Motor neuron (in vitro differentiated cells): ENCODE measurements around the gene HYI. TPM values are rescaled to one million over a fixed set of nuclear protein-coding genes. Genes with fewer than 3 reads are reported as not detected.
A peak's percentile ranks its signal among the peaks of the same experiment; 100 is the strongest.

Experiments used
- ATAC-seq, 8 experiments: fragments of 200-7000 bp; cut with Tn5 transposase; replicated peaks in 6 of 8; 2 replicates each; pipeline ENCODE4 v1.8.0; 2021; ENCODE audit warnings: mild to moderate bottlenecking in 8 of 8, moderate library complexity in 8 of 8
- H3K27ac ChIP-seq, 2 donors: fragments of 250-450 bp; sonication (Bioruptor Pico); 2 replicates each; pipeline ENCODE4 v1.9.0; 2021; ENCODE audit warnings: antibody characterized with exemption in 2 of 2, mild to moderate bottlenecking in 2 of 2, moderate library complexity in 1 of 2
- H3K4me1 ChIP-seq, 2 donors: fragments of 250-450 bp; sonication (Bioruptor Pico); replicated peaks in 1 of 2; 2 replicates each; pipeline ENCODE4 v1.6.1; 2021; ENCODE audit warnings: antibody characterized with exemption in 2 of 2, mild to moderate bottlenecking in 2 of 2, moderate library complexity in 1 of 2
- H3K4me3 ChIP-seq, 5 donors: fragments of 250-450 bp; sonication (Bioruptor Pico); 2 replicates each; pipeline ENCODE4 v1.9.0; 2021; ENCODE audit warnings: antibody characterized with exemption in 5 of 5, mild to moderate bottlenecking in 5 of 5, moderate library complexity in 4 of 5
- WGBS, 10 experiments: fragments of 450-650 bp; shearing (Covaris generic); methylation state at CpG; one replicate each; pipeline ENCODE4 v1.0.0; 2022; 5-methylcytosine and 5-hydroxymethylcytosine counted together
- in situ Hi-C, 9 experiments: fragments of 400-800 bp; cut with MboI; loops; one replicate each; pipeline ENCODE4 v1.15.0; 2021; ENCODE audit warnings: low sequenced_read_pairs in 9 of 9, low pct_unique_long_range_greater_than_20kb in 2 of 9; ENCODE audit not compliant: unreplicated experiment in 9 of 9
- total RNA-seq, 8 experiments: library from RNA; unstranded; fragments of 300-600 nt; gene quantifications; 2 replicates each; pipeline versions ENCODE4 v1.2.3 to v1.2.4, GENCODE V29; 2022

The HYI gene
- total RNA-seq, 8 experiments from 2014 or later = 4.4 to 17.6 (median 13.2) TPM

- Histone ChIP-seq H3K4me3 (no peak overlapping the region), H3K4me1 (peaks cover 5 to 14% of the 10 kb centered on the region in 2 donors), H3K27ac (no peak overlapping the region)
- ATAC-seq = no peak
- WGBS, 10 experiments = 25 to 100% (median 92%) methylated on average over 2 to 7 of the region's 7 CpGs; no CpG with 5 or more reads in 1 of the 10 experiments
- in situ Hi-C loops = no loop called here
Measured at GRCh38 chr1:43455213-43455889, 1.6 kb upstream of the HYI start.

GRCh38 chr1:43454270-43455011 is 710 bp upstream of the HYI start:
- peak in 6 of 8 experiments; percentile 28 to 69 (median 44) for ATAC-seq
- Histone ChIP-seq H3K27ac (peak overlapping the region in 1 of 2 donors; percentile 84), H3K4me3 (peak overlapping the region; percentile 30 to 43 (median 38)), H3K4me1 (peaks cover 5 to 14% of the 10 kb centered on the region in 2 donors)
- in situ Hi-C loops = no loop called here
- WGBS, 10 experiments = 3 to 81% (median 41%) methylated on average over 2 to 19 of the region's 19 CpGs

GRCh38 chr1:43452789-43453441 is 816 bp downstream of the HYI start:
- ATAC-seq = peak in 6 of 8 experiments; percentile 2 to 10 (median 4)
- H3K27ac ChIP-seq = peak overlapping the region; percentile 45 to 84
- in situ Hi-C loops = no loop called here
- peak overlapping the region; percentile 30 to 43 (median 38) for H3K4me3 ChIP-seq
- WGBS, 10 experiments = 14 to 100% (median 80%) methylated on average over 1 to 3 of the region's 10 CpGs; no CpG with 5 or more reads in 2 of the 10 experiments
- H3K4me1 ChIP-seq = peaks cover 5 to 14% of the 10 kb centered on the region in 2 donors

- Histone ChIP-seq H3K4me1 (peaks cover 5 to 14% of the 10 kb centered on the region in 2 donors), H3K4me3 (no peak overlapping the region), H3K27ac (no peak overlapping the region)
- no peak for ATAC-seq
- in situ Hi-C loops = no loop called here
- WGBS, 10 experiments = 70 to 100% (median 93%) methylated on average over 1 to 19 of the region's 22 CpGs; no CpG with 5 or more reads in 2 of the 10 experiments
Measured at GRCh38 chr1:43451701-43452532, 1.8 kb downstream of the HYI start.

- Histone ChIP-seq H3K27ac (no peak overlapping the region), H3K4me3 (no peak overlapping the region), H3K4me1 (peaks cover 5 to 14% of the 10 kb centered on the region in 2 donors)
- ATAC-seq = no peak
- in situ Hi-C loops = no loop called here
- 40 to 95% (median 91%) methylated on average over 1 to 9 of the region's 12 CpGs; no CpG with 5 or more reads in 5 of the 10 experiments for WGBS, 10 experiments
Measured at GRCh38 chr1:43451157-43451591, 2.6 kb downstream of the HYI start.

GRCh38 chr1:43450251-43450941 is 3.3 kb downstream of the HYI start:
- Histone ChIP-seq H3K4me1 (peaks cover 5 to 14% of the 10 kb centered on the region in 2 donors), H3K27ac (no peak overlapping the region), H3K4me3 (no peak overlapping the region)
- in situ Hi-C loops = no loop called here
- WGBS, 10 experiments = 80 to 100% (median 94%) methylated on average over 1 to 7 of the region's 10 CpGs; no CpG with 5 or more reads in 3 of the 10 experiments
- ATAC-seq = no peak

GRCh38 chr1:43449708-43450069 is 4.0 kb downstream of the HYI start:
- WGBS, 10 experiments = 65 to 89% (median 80%) methylated on average over 1 to 5 of the region's 5 CpGs; no CpG with 5 or more reads in 3 of the 10 experiments
- no peak for ATAC-seq
- Histone ChIP-seq H3K27ac (no peak overlapping the region), H3K4me1 (peaks cover 5 to 13% of the 10 kb centered on the region in 2 donors), H3K4me3 (no peak overlapping the region)
- in situ Hi-C loops = no loop called here

GRCh38 chr1:43448955-43449707 is 4.6 kb downstream of the HYI start:
- no peak overlapping the region for H3K4me3 ChIP-seq
- in situ Hi-C loops = no loop called here
- no peak overlapping the region for H3K27ac ChIP-seq
- peaks cover under 1 to 8% of the 10 kb centered on the region in 2 donors for H3K4me1 ChIP-seq
- 79 to 100% (median 90%) methylated on average over 2 to 11 of the region's 11 CpGs; no CpG with 5 or more reads in 2 of the 10 experiments for WGBS, 10 experiments
- ATAC-seq = no peak

- WGBS, 10 experiments = 73 to 100% (median 93%) methylated on average over 2 to 13 of the region's 25 CpGs; no CpG with 5 or more reads in 5 of the 10 experiments
- no peak for ATAC-seq
- Histone ChIP-seq H3K4me3 (no peak overlapping the region), H3K4me1 (peaks cover 0 to 3% of the 10 kb centered on the region in 2 donors), H3K27ac (no peak overlapping the region)
- in situ Hi-C loops = no loop called here
Measured at GRCh38 chr1:43447891-43448708, 5.6 kb downstream of the HYI start.

- 80 to 100% (median 93%) methylated on average over 1 to 13 of the region's 19 CpGs; no CpG with 5 or more reads in 3 of the 10 experiments for WGBS, 10 experiments
- Histone ChIP-seq H3K4me1 (no peaks in the 10 kb centered on the region), H3K27ac (no peak overlapping the region), H3K4me3 (no peak overlapping the region)
- ATAC-seq = no peak
- in situ Hi-C loops = no loop called here
Measured at GRCh38 chr1:43446881-43447835, 6.6 kb downstream of the HYI start.
